ENCODE results near the gene KRT76.
"Not testable (repeated sequence)": the region's sequence is repeated elsewhere in the genome, so short reads cannot be mapped to it uniquely, and the experiment has no call there.

KRT76 gene

GRCh38 chr12:52765702-52766101 is 11.4 kb downstream of the KRT76 start:
- H3K4me1 ChIP-seq (ENCODE audit: control insufficient read depth, insufficient read depth, low read length, poor library complexity, severe bottlenecking): peaks cover 5% of the 10 kb centered on the region
- H3K9me3 ChIP-seq (ENCODE audit: control insufficient read depth, low read length): peaks cover 7% of the 10 kb centered on the region
- WGBS, 2 experiments (ENCODE audit: insufficient coverage in 2 of 2): 100% methylated on average over 1 of the region's 1 CpG; no CpG with 5 or more reads in 1 of the 2 experiments
- no peaks in the 10 kb centered on the region for H3K36me3 ChIP-seq (ENCODE audit: control insufficient read depth, insufficient read depth, low read length)
- no peak overlapping the region for H3K4me3 ChIP-seq (ENCODE audit: extremely low read depth, insufficient read depth, low read length, poor library complexity, severe bottlenecking)
- H3K27ac ChIP-seq (ENCODE audit: low read depth, low read length, severe bottlenecking): no peak overlapping the region

- 20 to 75% methylated on average over 1 of the region's 2 CpGs for WGBS, 2 experiments (ENCODE audit: insufficient coverage in 2 of 2)
- Histone ChIP-seq H3K4me3 (ENCODE audit: extremely low read depth, insufficient read depth, low read length, poor library complexity, severe bottlenecking) (no peak overlapping the region), H3K27ac (ENCODE audit: low read depth, low read length, severe bottlenecking) (no peak overlapping the region), H3K9me3 (ENCODE audit: control insufficient read depth, low read length) (peaks cover 14% of the 10 kb centered on the region), H3K36me3 (ENCODE audit: control insufficient read depth, insufficient read depth, low read length) (no peaks in the 10 kb centered on the region), H3K4me1 (ENCODE audit: control insufficient read depth, insufficient read depth, low read length, poor library complexity, severe bottlenecking) (no peaks in the 10 kb centered on the region)
Observed at GRCh38 chr12:52763991-52764390, 13.2 kb downstream of the KRT76 start.

- Histone ChIP-seq H3K36me3 (ENCODE audit: control insufficient read depth, insufficient read depth, low read length) (no peaks in the 10 kb centered on the region), H3K9me3 (ENCODE audit: control insufficient read depth, low read length) (peaks cover 14% of the 10 kb centered on the region), H3K4me3 (ENCODE audit: extremely low read depth, insufficient read depth, low read length, poor library complexity, severe bottlenecking) (no peak overlapping the region), H3K27ac (ENCODE audit: low read depth, low read length, severe bottlenecking) (no peak overlapping the region), H3K4me1 (ENCODE audit: control insufficient read depth, insufficient read depth, low read length, poor library complexity, severe bottlenecking) (no peaks in the 10 kb centered on the region)
- 66% methylated on average over 5 of the region's 9 CpGs for WGBS, 2 experiments (ENCODE audit: insufficient coverage in 2 of 2)
Observed at GRCh38 chr12:52763036-52763659, 14.0 kb downstream of the KRT76 start.

- no peak overlapping the region for H3K4me3 ChIP-seq (ENCODE audit: extremely low read depth, insufficient read depth, low read length, poor library complexity, severe bottlenecking)
- 60 to 67% methylated on average over 1 of the region's 2 CpGs for WGBS, 2 experiments (ENCODE audit: insufficient coverage in 2 of 2)
- no peak overlapping the region for H3K27ac ChIP-seq (ENCODE audit: low read depth, low read length, severe bottlenecking)
- peaks cover 14% of the 10 kb centered on the region for H3K9me3 ChIP-seq (ENCODE audit: control insufficient read depth, low read length)
- no peaks in the 10 kb centered on the region for H3K4me1 ChIP-seq (ENCODE audit: control insufficient read depth, insufficient read depth, low read length, poor library complexity, severe bottlenecking)
- no peaks in the 10 kb centered on the region for H3K36me3 ChIP-seq (ENCODE audit: control insufficient read depth, insufficient read depth, low read length)
Observed at GRCh38 chr12:52761802-52762201, 15.3 kb downstream of the KRT76 start.

- not testable (repeated sequence) for H3K36me3 ChIP-seq (ENCODE audit: control insufficient read depth, insufficient read depth, low read length); H3K4me1 ChIP-seq (ENCODE audit: control insufficient read depth, insufficient read depth, low read length, poor library complexity, severe bottlenecking); H3K27ac ChIP-seq (ENCODE audit: low read depth, low read length, severe bottlenecking); H3K4me3 ChIP-seq (ENCODE audit: extremely low read depth, insufficient read depth, low read length, poor library complexity, severe bottlenecking)
- WGBS, 2 experiments (ENCODE audit: insufficient coverage in 2 of 2): 92 to 95% methylated on average over 5 to 6 of the region's 8 CpGs
- peaks cover 14% of the 10 kb centered on the region for H3K9me3 ChIP-seq (ENCODE audit: control insufficient read depth, low read length)
Observed at GRCh38 chr12:52761218-52761617, 15.9 kb downstream of the KRT76 start.

- Histone ChIP-seq H3K27ac (ENCODE audit: low read depth, low read length, severe bottlenecking) (no peak overlapping the region), H3K9me3 (ENCODE audit: control insufficient read depth, low read length) (peaks cover 14% of the 10 kb centered on the region), H3K4me1 (ENCODE audit: control insufficient read depth, insufficient read depth, low read length, poor library complexity, severe bottlenecking) (no peaks in the 10 kb centered on the region), H3K4me3 (ENCODE audit: extremely low read depth, insufficient read depth, low read length, poor library complexity, severe bottlenecking) (no peak overlapping the region), H3K36me3 (ENCODE audit: control insufficient read depth, insufficient read depth, low read length) (no peaks in the 10 kb centered on the region)
Observed at GRCh38 chr12:52760623-52761022, 16.5 kb downstream of the KRT76 start.

- 60 to 63% methylated on average over 1 of the region's 2 CpGs for WGBS, 2 experiments (ENCODE audit: insufficient coverage in 2 of 2)
- Histone ChIP-seq H3K4me3 (ENCODE audit: extremely low read depth, insufficient read depth, low read length, poor library complexity, severe bottlenecking) (no peak overlapping the region), H3K27ac (ENCODE audit: low read depth, low read length, severe bottlenecking) (no peak overlapping the region), H3K9me3 (ENCODE audit: control insufficient read depth, low read length) (peaks cover 14% of the 10 kb centered on the region), H3K4me1 (ENCODE audit: control insufficient read depth, insufficient read depth, low read length, poor library complexity, severe bottlenecking) (no peaks in the 10 kb centered on the region), H3K36me3 (ENCODE audit: control insufficient read depth, insufficient read depth, low read length) (no peaks in the 10 kb centered on the region)
Observed at GRCh38 chr12:52759695-52760094, 17.4 kb downstream of the KRT76 start.

GRCh38 chr12:52759218-52759617 is 17.9 kb downstream of the KRT76 start:
- Histone ChIP-seq H3K4me3 (ENCODE audit: extremely low read depth, insufficient read depth, low read length, poor library complexity, severe bottlenecking) (no peak overlapping the region), H3K27ac (ENCODE audit: low read depth, low read length, severe bottlenecking) (no peak overlapping the region), H3K36me3 (ENCODE audit: control insufficient read depth, insufficient read depth, low read length) (no peaks in the 10 kb centered on the region), H3K9me3 (ENCODE audit: control insufficient read depth, low read length) (peaks cover 14% of the 10 kb centered on the region), H3K4me1 (ENCODE audit: control insufficient read depth, insufficient read depth, low read length, poor library complexity, severe bottlenecking) (no peaks in the 10 kb centered on the region)
- WGBS, 2 experiments (ENCODE audit: insufficient coverage in 2 of 2): 80% methylated on average over 1 of the region's 2 CpGs; no CpG with 5 or more reads in 1 of the 2 experiments

- peaks cover 14% of the 10 kb centered on the region for H3K9me3 ChIP-seq (ENCODE audit: control insufficient read depth, low read length)
- H3K4me1 ChIP-seq (ENCODE audit: control insufficient read depth, insufficient read depth, low read length, poor library complexity, severe bottlenecking): no peaks in the 10 kb centered on the region
- H3K4me3 ChIP-seq (ENCODE audit: extremely low read depth, insufficient read depth, low read length, poor library complexity, severe bottlenecking): no peak overlapping the region
- H3K27ac ChIP-seq (ENCODE audit: low read depth, low read length, severe bottlenecking): no peak overlapping the region
- no peaks in the 10 kb centered on the region for H3K36me3 ChIP-seq (ENCODE audit: control insufficient read depth, insufficient read depth, low read length)
- WGBS, 2 experiments (ENCODE audit: insufficient coverage in 2 of 2): 14 to 33% methylated on average over 1 of the region's 1 CpG
Observed at GRCh38 chr12:52757449-52758176, 19.5 kb downstream of the KRT76 start.

GRCh38 chr12:52756281-52756960 is 20.7 kb downstream of the KRT76 start:
- no peak overlapping the region for H3K4me3 ChIP-seq (ENCODE audit: extremely low read depth, insufficient read depth, low read length, poor library complexity, severe bottlenecking)
- 78 to 89% methylated on average over 8 of the region's 8 CpGs for WGBS, 2 experiments (ENCODE audit: insufficient coverage in 2 of 2)
- H3K36me3 ChIP-seq (ENCODE audit: control insufficient read depth, insufficient read depth, low read length): no peaks in the 10 kb centered on the region
- no peaks in the 10 kb centered on the region for H3K4me1 ChIP-seq (ENCODE audit: control insufficient read depth, insufficient read depth, low read length, poor library complexity, severe bottlenecking)
- no peak overlapping the region for H3K27ac ChIP-seq (ENCODE audit: low read depth, low read length, severe bottlenecking)
- peaks cover 7% of the 10 kb centered on the region for H3K9me3 ChIP-seq (ENCODE audit: control insufficient read depth, low read length)

- H3K4me3 ChIP-seq (ENCODE audit: extremely low read depth, insufficient read depth, low read length, poor library complexity, severe bottlenecking): no peak overlapping the region
- H3K9me3 ChIP-seq (ENCODE audit: control insufficient read depth, low read length): peaks cover 7% of the 10 kb centered on the region
- WGBS, 2 experiments (ENCODE audit: insufficient coverage in 2 of 2): 84 to 100% methylated on average over 3 of the region's 3 CpGs
- H3K27ac ChIP-seq (ENCODE audit: low read depth, low read length, severe bottlenecking): no peak overlapping the region
- H3K4me1 ChIP-seq (ENCODE audit: control insufficient read depth, insufficient read depth, low read length, poor library complexity, severe bottlenecking): no peaks in the 10 kb centered on the region
- H3K36me3 ChIP-seq (ENCODE audit: control insufficient read depth, insufficient read depth, low read length): no peaks in the 10 kb centered on the region
Observed at GRCh38 chr12:52755533-52755932, 21.6 kb downstream of the KRT76 start.

All from mesodermal cell (in vitro differentiated cells).